Lung microvascular endothelial cell (primary cell): ENCODE measurements around the gene PYGL. TPM values are rescaled to one million over a fixed set of nuclear protein-coding genes. Genes with fewer than 3 reads are reported as not detected.
"Not testable (repeated sequence)": the region's sequence is repeated elsewhere in the genome, so short reads cannot be mapped to it uniquely, and the experiment has no call there.

Source experiments
- DNase-seq, 2 donors: peaks; one replicate each; pipeline versions ENCODE4 v3.0.0 to v3.0.0-alpha.2; 2010; ENCODE audit warnings: low read depth in 2 of 2
- total RNA-seq: library from RNA; depleted of rRNA; stranded (reverse); fragments of >200 nt; gene quantifications from 2 replicates; pipeline ENCODE4 v1.2.1, GENCODE V29; 2014

The PYGL gene
- total RNA-seq, 1 donor from 2014 or later, result 71.6 TPM

DNA sequence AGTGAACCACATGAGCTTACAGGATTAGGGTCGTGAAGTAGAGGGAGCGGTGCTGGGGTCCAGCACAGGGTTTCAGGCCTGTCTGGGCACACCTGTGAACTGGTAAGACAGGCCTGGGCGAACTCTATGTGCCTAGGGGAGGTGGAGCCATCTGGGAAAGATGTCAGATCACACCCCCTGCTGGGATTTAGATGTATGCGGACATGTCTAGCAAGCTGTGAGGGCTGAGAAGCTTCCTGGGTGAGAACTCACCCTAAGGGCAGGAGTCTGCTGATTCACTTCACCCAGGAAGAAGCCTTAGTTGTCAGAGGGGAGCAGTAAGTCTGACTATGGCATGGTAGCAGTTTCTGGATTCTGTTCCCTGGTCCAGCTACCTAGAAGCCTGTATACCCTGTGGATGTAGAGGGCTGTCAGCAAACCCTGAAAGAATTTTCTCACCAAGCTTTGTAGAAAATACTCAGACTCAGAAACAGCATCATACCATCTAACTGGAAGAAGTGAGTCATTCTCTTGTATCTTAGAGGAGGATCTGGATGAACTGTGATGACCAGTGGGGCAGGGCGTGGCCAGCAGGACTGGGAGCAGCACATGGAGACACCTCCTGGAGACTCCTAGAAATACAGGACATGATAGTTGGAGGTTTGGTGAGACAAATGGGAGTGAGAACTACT, 11.2 kb upstream of the PYGL start:
- peak; percentile 61 to 95 for DNase-seq

DNA sequence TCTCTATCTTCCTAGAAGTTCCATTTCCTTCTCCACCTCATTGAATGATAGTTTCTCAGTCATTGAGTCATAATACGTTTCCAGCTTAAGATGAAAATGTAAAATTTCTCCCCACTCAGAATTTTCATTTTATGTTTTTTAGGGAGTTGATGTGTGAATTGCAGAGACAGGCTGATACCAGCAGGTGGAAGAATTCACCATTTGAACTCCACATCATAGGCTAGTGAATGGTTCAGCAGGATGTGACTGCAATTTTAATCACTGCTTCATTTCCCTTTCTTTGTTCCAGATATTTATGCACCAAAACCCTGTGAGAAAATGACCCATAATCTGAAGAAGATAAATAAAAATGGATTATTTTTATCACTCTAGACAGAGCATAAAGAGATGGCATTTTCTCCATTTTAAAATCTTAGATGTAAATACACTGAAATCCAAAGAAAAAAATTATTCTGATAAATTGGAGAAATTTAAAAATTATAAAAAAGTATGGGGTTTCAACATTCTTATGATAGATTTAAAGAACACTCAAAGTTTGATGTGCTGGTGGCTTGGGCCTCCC, 10.6 kb upstream of the PYGL start:
- peak; percentile 82 to 89 for DNase-seq

- no peak for DNase-seq
Measured at GRCh38 chr14:50953502-50953901, 9.2 kb upstream of the PYGL start.

DNA sequence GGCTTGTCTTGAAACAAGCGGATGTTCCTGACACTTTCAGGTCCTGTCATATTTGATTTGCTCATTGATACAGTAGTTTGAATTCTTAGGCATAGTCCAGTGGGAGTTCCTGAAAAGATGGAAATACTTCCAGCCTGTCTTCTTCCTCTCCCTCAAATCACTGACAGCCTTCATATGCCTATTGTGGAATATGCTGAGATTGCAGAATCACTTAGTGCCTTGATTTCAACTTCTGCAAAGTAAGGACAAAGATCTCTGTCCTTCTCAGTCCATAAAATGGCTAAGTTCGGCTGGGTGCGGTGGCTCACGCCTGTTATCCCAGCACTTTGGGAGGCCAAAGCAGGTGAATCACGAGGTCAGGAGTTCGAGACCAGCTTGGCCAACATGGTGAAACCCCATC, 6.7 kb upstream of the PYGL start:
- no peak for DNase-seq

DNA sequence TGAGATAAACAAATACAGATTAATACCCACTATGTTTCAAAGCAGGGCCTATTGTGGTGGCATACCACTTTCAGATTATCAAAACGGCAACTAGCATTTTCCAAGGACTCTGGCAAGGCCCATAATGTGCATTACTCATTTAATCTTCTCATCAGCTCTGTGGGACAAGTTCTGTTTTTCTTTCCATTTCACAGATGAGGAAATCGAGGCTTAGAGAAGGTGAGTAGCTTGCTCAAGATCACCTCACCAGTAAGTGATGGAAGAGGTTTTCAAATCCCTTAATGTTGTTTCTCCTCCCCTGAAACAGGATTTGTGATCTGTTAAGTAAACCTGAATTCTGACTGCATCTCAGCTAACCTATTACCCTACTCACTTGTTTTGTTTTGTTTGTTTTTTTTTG, 3.9 kb upstream of the PYGL start:
- no peak for DNase-seq

GRCh38 chr14:50947446-50947845, 3.2 kb upstream of the PYGL start:
- DNase-seq, result no peak

DNA sequence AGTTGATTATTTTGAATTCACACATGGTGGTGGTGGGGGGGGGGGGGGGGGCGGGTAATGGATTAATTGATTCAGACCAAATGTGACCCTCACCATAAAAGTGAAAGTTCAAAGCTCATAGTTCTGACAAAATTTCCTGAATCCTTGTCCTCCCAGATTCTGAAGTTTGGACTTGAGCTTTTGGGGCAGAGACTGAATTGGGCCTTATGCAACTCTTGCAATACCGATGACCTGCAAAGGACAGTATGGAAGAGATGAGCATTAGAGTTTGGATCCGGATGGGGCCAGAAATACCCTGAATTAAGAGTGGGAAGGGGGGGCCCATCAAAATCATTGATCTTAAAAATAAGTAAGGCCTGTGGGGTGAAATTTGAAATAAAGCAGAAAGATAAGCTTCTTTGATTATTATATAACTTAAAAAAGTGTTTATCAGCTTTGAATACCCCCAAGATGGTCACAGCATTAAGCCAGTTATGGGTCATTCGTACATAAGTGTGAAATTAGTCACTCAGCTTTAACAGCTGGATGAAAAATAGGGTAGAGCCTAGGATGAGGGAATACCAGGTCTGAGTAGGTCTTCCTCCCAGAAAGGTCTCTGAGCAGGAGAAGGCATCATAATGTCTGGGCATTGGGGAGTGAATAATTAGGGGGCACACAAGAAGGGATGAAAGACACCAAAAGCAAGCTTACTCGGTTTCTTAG, 2.1 kb upstream of the PYGL start:
- no peak for DNase-seq

DNA sequence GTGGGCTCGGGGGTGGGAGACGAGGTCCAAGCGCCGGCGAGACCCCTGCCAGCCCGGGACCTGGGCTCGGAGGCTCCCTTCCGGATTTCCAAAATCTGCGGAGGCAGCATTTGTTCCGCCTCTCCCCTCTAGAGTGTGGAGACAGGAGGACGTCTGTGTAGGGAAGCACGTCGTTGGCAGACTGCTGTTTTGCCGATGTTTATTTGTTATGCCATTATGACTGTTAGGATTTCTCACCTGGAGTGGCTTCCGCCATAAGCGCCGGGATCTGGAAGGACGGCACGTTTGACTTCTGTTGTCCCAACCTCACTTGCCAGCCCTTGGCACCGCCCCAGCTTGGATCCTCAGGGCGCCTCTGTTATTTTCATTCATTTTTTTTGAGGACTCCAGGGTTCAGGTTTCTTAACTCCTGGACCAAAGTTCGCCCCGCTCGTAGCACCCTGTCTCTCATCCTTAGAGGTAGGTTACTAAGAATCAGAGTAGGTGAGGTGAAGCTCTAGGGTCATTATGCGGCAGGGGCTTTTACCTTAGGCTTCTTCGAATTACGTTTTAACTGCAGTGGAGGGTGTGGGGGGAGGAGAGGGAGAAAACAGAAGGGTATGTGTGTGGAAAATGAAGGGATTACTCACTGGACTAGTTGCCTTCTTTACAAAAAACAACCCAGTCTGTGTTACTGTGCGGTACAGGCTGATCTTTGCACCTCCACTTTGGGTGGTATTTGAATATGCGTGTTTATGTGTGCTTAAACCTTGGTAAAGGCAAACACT, 547 bp upstream of the PYGL start:
- peak; percentile 17 to 40 for DNase-seq

- peak; percentile 14 to 19 for DNase-seq
Measured at GRCh38 chr14:50943261-50943942, 881 bp downstream of the PYGL start.

GRCh38 chr14:50941638-50942037, 2.6 kb downstream of the PYGL start:
- DNase-seq, result not testable (repeated sequence)

GRCh38 chr14:50941151-50941550, 3.1 kb downstream of the PYGL start:
- DNase-seq, result no peak

- DNase-seq, result no peak
Measured at GRCh38 chr14:50937800-50938199, 6.5 kb downstream of the PYGL start.

DNA sequence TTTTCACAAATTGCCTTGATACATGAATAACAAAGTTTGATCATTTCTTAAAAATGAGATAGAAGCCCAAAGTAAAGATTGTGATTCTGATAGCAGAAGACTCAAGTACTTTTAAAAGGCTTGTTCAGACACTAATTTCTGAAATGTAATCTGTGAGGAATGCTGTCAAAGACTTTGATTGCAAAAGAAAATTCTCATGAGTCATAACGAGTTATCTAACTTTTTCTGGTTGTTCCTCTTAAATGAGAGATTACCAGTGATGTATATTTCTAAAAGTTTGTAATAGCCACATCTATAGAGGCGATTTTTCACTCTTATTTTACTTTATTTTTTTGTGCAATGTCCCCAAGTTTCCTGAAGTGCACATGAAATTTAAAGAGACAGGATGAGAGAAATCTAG, 7.0 kb downstream of the PYGL start:
- DNase-seq, result no peak

- no peak for DNase-seq
Measured at GRCh38 chr14:50936882-50937281, 7.4 kb downstream of the PYGL start.

GRCh38 chr14:50936016-50936340, 8.3 kb downstream of the PYGL start:
- no peak for DNase-seq

DNA sequence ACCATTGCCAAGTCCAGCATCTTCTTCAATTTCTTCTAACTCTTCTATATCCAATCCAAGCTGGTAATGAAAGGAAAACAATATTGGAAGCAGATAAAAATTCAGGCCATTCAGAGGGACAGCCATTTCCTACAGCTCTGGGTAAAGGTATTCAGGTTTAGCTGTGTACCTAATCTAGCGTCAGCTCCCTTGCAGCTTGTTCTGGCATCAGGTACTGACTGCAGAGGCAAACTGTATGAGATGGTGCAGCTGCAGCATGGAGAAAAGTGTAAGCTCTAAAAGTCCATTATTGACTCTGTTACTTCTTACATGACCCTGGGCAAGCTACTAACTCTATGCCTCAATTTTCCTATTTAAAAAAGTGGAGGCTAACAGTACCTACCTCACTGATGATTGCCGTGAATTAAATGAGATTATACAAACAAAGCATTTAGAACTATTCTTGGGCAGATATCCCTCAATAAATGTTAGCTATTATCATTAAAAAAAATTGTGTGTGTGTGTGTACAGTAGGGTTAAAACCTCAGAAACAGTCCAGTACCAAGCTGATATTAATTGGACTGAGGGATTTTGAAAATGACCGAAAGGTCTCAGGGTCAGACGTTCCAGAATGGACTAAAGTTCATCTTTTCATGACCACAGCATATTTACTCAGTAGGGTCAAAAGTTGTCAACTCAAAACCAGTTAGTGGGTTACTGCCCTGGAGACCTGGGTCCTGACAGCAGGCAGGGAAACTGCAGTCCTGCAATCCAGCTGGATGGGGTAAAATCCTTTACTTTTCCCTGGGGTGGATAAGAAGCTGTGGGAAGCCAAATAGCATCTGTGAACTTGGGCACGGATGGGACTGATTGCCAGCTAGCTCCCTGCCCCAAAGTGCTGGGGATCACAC, 8.9 kb downstream of the PYGL start:
- DNase-seq, result no peak

GRCh38 chr14:50932592-50933495, 11.4 kb downstream of the PYGL start:
- DNase-seq, result no peak

DNA sequence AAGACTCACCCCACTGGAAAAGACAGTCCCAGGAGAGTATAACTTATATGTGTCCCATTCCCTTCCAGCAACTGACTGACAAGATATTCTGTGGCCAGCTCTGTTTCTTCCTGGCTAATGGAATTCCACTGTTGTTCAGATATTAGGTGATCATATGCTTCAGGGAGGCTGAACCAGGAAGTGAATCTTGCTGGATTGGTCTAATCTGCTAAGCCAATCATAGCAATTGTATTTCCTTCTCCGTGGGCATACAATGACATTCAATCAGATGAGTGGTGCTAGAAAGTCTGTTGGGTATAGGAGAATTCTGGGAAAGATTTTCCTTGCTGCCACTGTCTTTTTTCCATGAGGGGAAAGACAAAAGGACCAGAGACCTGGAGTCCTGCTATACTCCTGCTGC, 12.1 kb downstream of the PYGL start:
- DNase-seq, result peak in 1 of 2 donors; percentile 36

GRCh38 chr14:50931559-50931958, 12.7 kb downstream of the PYGL start:
- no peak for DNase-seq

GRCh38 chr14:50929506-50929905, 14.8 kb downstream of the PYGL start:
- DNase-seq, result no peak
